ENCODE measurements around the gene MPZ.
"Not testable (repeated sequence)": the region's sequence is repeated elsewhere in the genome, so short reads cannot be mapped to it uniquely, and the experiment has no call there.

GRCh38 chr1:161315841-161316674, 6.3 kb upstream of the MPZ start:
- TF ChIP-seq RBBP5 (conservative IDR thresholded peaks at IDR 0.05); CTCF (IDR thresholded peaks at IDR 0.05 in 2 of 3, conservative IDR thresholded peaks at IDR 0.05 in 1 of 3; ENCODE audit: control insufficient read depth in 2 of 3, extremely low read depth in 1 of 3, insufficient read depth in 1 of 3, low read depth in 3 of 3, low read length in 3 of 3); RAD21 (IDR thresholded peaks at IDR 0.05; ENCODE audit: insufficient read depth, low read depth, low read length); POLR2A (IDR thresholded peaks at IDR 0.05; ENCODE audit: low read depth, low read length); TAF1 (IDR thresholded peaks at IDR 0.05; ENCODE audit: borderline replicate concordance, low read depth, low read length); CREM (IDR thresholded peaks at IDR 0.05; ENCODE audit: low read depth); EP300 (IDR thresholded peaks at IDR 0.05; ENCODE audit: borderline replicate concordance in 1 of 2, control insufficient read depth in 1 of 2, low read depth in 2 of 2, low read length in 2 of 2); CEBPB (IDR thresholded peaks at IDR 0.05; ENCODE audit: borderline replicate concordance in 1 of 2, low read depth in 2 of 2, low read length in 2 of 2): not testable (repeated sequence)
